Hepatocyte (in vitro differentiated cells): Measurements from ENCODE around the gene PHIP. TPM values are rescaled to one million over a fixed set of nuclear protein-coding genes. Genes with fewer than 3 reads are reported as not detected.

Source experiments
- DNase-seq: peaks from one replicate; pipeline ENCODE4 v3.0.0-alpha.2; 2016; ENCODE audit warnings: low spot score
- H2AFZ ChIP-seq: fragments of 200-600 bp; sonication (generic); 2 replicates; pipeline ENCODE4 v1.6.0; 2016; ENCODE audit warnings: antibody characterized with exemption, mild to moderate bottlenecking
- H3K27ac ChIP-seq: fragments of 200-600 bp; sonication (generic); 2 replicates; pipeline ENCODE4 v1.5.1; 2016; ENCODE audit warnings: mild to moderate bottlenecking
- H3K27me3 ChIP-seq: fragments of 200-600 bp; sonication (generic); 2 replicates; pipeline ENCODE4 v1.6.1; 2016
- H3K36me3 ChIP-seq: fragments of 200-600 bp; sonication (generic); replicated peaks from 2 replicates; pipeline ENCODE4 v1.5.1; 2016; ENCODE audit warnings: low read depth; ENCODE audit not compliant: insufficient read depth
- H3K4me1 ChIP-seq: fragments of 200-600 bp; sonication (generic); 2 replicates; pipeline ENCODE4 v1.5.1; 2016; ENCODE audit warnings: mild to moderate bottlenecking, moderate library complexity; ENCODE audit not compliant: insufficient read depth
- H3K4me2 ChIP-seq: fragments of 200-600 bp; sonication (generic); 2 replicates; pipeline ENCODE4 v1.6.0; 2016
- H3K4me3 ChIP-seq: fragments of 200-600 bp; sonication (generic); 2 replicates; pipeline ENCODE4 v1.5.1; 2016; ENCODE audit warnings: mild to moderate bottlenecking
- H3K79me2 ChIP-seq: fragments of 200-600 bp; sonication (generic); 2 replicates; pipeline ENCODE4 v1.6.0; 2017; ENCODE audit warnings: mild to moderate bottlenecking
- H3K9me2 ChIP-seq: fragments of 200-600 bp; sonication (generic); replicated peaks from 2 replicates; pipeline ENCODE4 v1.6.0; 2017; ENCODE audit warnings: mild to moderate bottlenecking; ENCODE audit not compliant: insufficient read depth
- H3K9me3 ChIP-seq: fragments of 200-600 bp; sonication (generic); 2 replicates; pipeline ENCODE4 v1.5.1; 2016; ENCODE audit warnings: low read depth, mild to moderate bottlenecking
- H4K20me1 ChIP-seq: fragments of 200-600 bp; sonication (generic); 2 replicates; pipeline ENCODE4 v1.6.0; 2016; ENCODE audit warnings: mild to moderate bottlenecking; ENCODE audit not compliant: insufficient read depth, poor library complexity, severe bottlenecking
- EZH2 ChIP-seq: fragments of 200-600 bp; sonication (generic); IDR thresholded peaks from 2 replicates; pipeline ENCODE4 v1.6.1; 2016; ENCODE audit warnings: antibody characterized with exemption, mild to moderate bottlenecking, borderline replicate concordance
- EZH2phosphoT487 ChIP-seq: fragments of 200-600 bp; sonication (generic); IDR thresholded peaks from one replicate; pipeline ENCODE4 v1.6.1; 2018; ENCODE audit warnings: antibody characterized with exemption, mild to moderate bottlenecking, low read depth, moderate library complexity; ENCODE audit not compliant: unreplicated experiment, severe bottlenecking
- WGBS: methylation state at CpG from one replicate; pipeline ENCODE4 v1.1.6; 2016; ENCODE audit warnings: low lambda C conversion rate; ENCODE audit errors: missing lambda C conversion rate; 5-methylcytosine and 5-hydroxymethylcytosine counted together
- polyA plus RNA-seq: library from polyadenylated mRNA; unstranded; fragments of >200 nt; fragmentation: Nextera tagmentation; extraction: Ambion mirVana; gene quantifications from 2 replicates; pipeline ENCODE4 v1.2.1, GENCODE V29; 2016
- total RNA-seq: library from RNA; depleted of rRNA; stranded (reverse); fragments of >200 nt; gene quantifications from 2 replicates; pipeline ENCODE4 v1.2.3, GENCODE V29; 2014
- TF ChIP-seq, protein P1 (sequence below): fragments of 200-600 bp; sonication (generic); IDR thresholded peaks from 2 replicates; pipeline ENCODE4 v1.5.1; 2016; ENCODE audit warnings: antibody characterized with exemption, mild to moderate bottlenecking; ENCODE audit not compliant: poor library complexity

The PHIP gene
- total and polyA plus RNA-seq, 2 experiments from 2014 or later, result 15.2 to 44.4 TPM

DNA sequence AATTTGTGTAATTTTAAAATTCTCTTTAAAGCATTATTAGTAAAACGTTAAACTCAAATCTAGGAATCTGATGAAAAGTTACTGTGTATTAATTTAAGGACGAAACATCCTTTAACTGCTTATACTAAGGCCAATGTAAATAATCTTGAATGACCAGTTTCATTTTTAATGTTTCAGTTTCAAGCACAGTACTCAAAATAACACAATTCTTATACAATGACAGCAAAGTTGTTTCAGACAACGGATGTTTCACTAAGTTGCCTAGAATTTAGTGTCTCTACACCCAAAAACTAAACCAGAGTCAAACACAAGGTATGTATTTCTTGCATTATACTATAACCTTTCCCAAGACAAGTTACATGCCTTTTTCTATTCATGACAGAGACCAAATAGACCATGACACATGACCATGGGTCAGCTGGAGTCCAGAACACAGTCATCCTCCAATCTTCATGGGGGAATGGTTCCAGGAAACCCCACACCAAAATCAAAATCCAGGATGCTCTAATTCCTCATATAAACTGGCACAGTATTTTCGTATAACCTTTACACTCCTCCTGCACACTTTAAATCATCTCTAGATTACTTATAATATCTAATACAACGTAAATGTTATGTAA, 7.7 kb downstream of the PHIP start:
- H3K27ac ChIP-seq, result no peak overlapping the region
- no peaks in the 10 kb centered on the region for H3K36me3 ChIP-seq
- no peak overlapping the region for H3K4me2 ChIP-seq
- H4K20me1 ChIP-seq, result peaks cover 16% of the 10 kb centered on the region
- no peaks in the 10 kb centered on the region for H3K9me2 ChIP-seq
- TF ChIP-seq, protein P1, sequence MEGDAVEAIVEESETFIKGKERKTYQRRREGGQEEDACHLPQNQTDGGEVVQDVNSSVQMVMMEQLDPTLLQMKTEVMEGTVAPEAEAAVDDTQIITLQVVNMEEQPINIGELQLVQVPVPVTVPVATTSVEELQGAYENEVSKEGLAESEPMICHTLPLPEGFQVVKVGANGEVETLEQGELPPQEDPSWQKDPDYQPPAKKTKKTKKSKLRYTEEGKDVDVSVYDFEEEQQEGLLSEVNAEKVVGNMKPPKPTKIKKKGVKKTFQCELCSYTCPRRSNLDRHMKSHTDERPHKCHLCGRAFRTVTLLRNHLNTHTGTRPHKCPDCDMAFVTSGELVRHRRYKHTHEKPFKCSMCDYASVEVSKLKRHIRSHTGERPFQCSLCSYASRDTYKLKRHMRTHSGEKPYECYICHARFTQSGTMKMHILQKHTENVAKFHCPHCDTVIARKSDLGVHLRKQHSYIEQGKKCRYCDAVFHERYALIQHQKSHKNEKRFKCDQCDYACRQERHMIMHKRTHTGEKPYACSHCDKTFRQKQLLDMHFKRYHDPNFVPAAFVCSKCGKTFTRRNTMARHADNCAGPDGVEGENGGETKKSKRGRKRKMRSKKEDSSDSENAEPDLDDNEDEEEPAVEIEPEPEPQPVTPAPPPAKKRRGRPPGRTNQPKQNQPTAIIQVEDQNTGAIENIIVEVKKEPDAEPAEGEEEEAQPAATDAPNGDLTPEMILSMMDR, result no peak
- TF ChIP-seq EZH2phosphoT487 (no peak), EZH2 (no peak)
- no peaks in the 10 kb centered on the region for H3K27me3 ChIP-seq
- H3K4me1 ChIP-seq, result peaks cover 9% of the 10 kb centered on the region
- no peaks in the 10 kb centered on the region for H3K9me3 ChIP-seq
- no peak overlapping the region for H3K4me3 ChIP-seq
- 92% methylated on average over 5 of the region's 5 CpGs for WGBS
- DNase-seq, result no peak
- H2AFZ ChIP-seq, result no peak overlapping the region
- peaks cover 100% of the 10 kb centered on the region for H3K79me2 ChIP-seq

DNA sequence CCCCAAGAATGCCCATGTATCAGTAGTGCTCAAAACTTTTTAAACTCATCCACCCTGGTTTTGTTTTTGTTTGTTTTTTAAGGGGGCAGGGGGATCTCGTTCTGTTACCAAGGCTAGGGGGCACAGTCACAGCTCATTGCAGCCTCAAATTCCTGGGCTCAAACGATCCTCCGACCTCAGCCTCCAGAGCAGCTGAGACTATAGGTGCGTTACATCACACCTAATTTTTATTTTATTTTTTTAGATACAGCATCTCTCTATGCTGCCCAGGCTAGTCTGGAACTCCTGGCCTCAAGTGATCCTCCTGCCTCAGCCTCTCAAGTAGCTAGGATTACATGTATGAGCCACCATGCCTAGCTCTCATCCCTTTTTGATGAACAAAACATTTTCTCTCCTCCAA, 11.2 kb downstream of the PHIP start:
- no peak for DNase-seq
- Histone ChIP-seq H3K9me2 (no peaks in the 10 kb centered on the region), H3K79me2 (peaks cover 94% of the 10 kb centered on the region), H4K20me1 (no peaks in the 10 kb centered on the region), H3K4me1 (no peaks in the 10 kb centered on the region), H3K9me3 (no peaks in the 10 kb centered on the region), H3K4me3 (no peak overlapping the region), H2AFZ (no peak overlapping the region), H3K27me3 (no peaks in the 10 kb centered on the region), H3K4me2 (no peak overlapping the region), H3K27ac (no peak overlapping the region), H3K36me3 (no peaks in the 10 kb centered on the region)
- TF ChIP-seq, protein P1, result no peak
- 96% methylated on average over 4 of the region's 4 CpGs for WGBS

DNA sequence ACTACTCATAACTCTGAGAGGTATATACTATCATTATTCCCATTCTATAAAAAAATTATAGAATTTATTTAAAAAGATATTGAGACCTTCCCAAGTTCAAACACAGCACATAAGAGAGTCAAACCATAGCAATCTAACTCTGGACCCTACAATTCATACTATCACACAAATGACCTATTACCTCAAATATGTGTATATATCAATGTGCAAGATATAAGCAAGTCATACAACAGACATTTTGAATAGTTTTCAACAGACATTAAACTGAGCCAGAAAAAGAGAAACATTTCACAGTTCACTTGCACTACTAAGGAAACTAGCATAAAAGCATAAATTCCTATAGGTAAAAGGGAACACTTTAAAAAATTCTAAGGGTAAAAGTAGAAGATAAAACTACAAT, 11.7 kb downstream of the PHIP start:
- Histone ChIP-seq H2AFZ (no peak overlapping the region), H3K27ac (no peak overlapping the region), H3K9me3 (no peaks in the 10 kb centered on the region), H3K4me1 (no peaks in the 10 kb centered on the region), H3K27me3 (no peaks in the 10 kb centered on the region), H3K4me3 (no peak overlapping the region), H3K4me2 (no peak overlapping the region), H3K36me3 (no peaks in the 10 kb centered on the region), H4K20me1 (no peaks in the 10 kb centered on the region), H3K79me2 (peaks cover 94% of the 10 kb centered on the region), H3K9me2 (no peaks in the 10 kb centered on the region)
- no peak for TF ChIP-seq EZH2phosphoT487
- TF ChIP-seq EZH2, result no peak
- TF ChIP-seq, protein P1, result no peak
- no peak for DNase-seq

DNA sequence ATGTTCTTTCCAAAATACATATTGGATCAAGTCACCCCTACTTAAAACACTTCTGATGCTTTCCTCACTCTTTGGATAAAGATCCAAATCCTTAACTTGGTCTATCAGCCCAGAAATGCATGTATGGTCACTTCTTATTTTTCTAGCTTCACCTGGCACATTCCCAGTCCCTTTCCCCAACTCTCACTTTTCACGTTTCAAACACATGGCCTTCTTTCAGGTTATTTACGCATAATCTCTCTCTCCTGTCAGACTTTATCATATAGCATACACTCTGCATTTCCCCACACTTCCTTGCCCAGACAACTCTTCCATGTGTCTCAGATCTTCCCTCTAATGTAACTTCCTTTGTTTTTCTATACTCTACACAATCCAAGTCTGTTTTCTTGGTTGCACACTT, 12.8 kb downstream of the PHIP start:
- H3K4me2 ChIP-seq, result no peak overlapping the region
- no peaks in the 10 kb centered on the region for H3K9me3 ChIP-seq
- H3K27me3 ChIP-seq, result no peaks in the 10 kb centered on the region
- H3K9me2 ChIP-seq, result no peaks in the 10 kb centered on the region
- peaks cover 90% of the 10 kb centered on the region for H3K79me2 ChIP-seq
- 74% methylated on average over 2 of the region's 2 CpGs for WGBS
- H3K4me3 ChIP-seq, result no peak overlapping the region
- H3K36me3 ChIP-seq, result no peaks in the 10 kb centered on the region
- TF ChIP-seq, protein P1, result no peak
- TF ChIP-seq EZH2 (no peak), EZH2phosphoT487 (no peak)
- no peaks in the 10 kb centered on the region for H3K4me1 ChIP-seq
- H2AFZ ChIP-seq, result no peak overlapping the region
- H4K20me1 ChIP-seq, result no peaks in the 10 kb centered on the region
- DNase-seq, result no peak
- H3K27ac ChIP-seq, result no peak overlapping the region
